Measurements from ENCODE around the gene PKP1. TPM values are rescaled to one million over a fixed set of nuclear protein-coding genes. Genes with fewer than 3 reads are reported as not detected.

The PKP1 gene
- total RNA-seq, 1 donor from 2014 or later, result not detected

DNA sequence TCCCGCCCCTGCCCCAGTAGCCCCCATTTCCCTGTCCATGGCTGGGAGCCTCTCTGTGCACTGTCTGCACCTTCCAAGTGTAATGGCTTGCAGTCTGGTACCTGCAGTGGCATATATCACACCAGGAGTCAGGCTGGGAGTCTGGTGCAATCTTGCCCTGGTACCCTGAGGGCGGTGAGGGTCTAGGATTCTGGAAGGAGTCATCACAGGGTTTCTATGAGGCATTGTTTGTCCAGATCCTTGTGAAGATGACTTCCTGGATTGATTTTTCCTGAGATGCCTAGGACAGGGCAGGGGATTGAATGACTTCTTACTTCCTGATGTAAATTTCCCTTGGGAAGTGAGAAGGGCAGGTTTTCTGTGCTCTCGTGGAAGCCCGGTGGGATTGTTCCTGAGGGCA lies 5.9 kb upstream of the PKP1 start:
- intact Hi-C loops (cut with micrococcal nuclease), result no loop called here
- no peaks in the 10 kb centered on the region for H3K9me3 Mint-ChIP-seq
- no peak overlapping the region for H3K27ac Mint-ChIP-seq
- DNase-seq (ENCODE audit: low spot score), result no peak
- H3K4me1 Mint-ChIP-seq (ENCODE audit: low read depth), result no peaks in the 10 kb centered on the region
- H3K4me3 Mint-ChIP-seq (ENCODE audit: low read depth), result no peak overlapping the region
- peaks cover 30% of the 10 kb centered on the region for H3K27me3 Mint-ChIP-seq (ENCODE audit: low read depth)
- H3K36me3 Mint-ChIP-seq (ENCODE audit: low read depth), result no peaks in the 10 kb centered on the region

DNA sequence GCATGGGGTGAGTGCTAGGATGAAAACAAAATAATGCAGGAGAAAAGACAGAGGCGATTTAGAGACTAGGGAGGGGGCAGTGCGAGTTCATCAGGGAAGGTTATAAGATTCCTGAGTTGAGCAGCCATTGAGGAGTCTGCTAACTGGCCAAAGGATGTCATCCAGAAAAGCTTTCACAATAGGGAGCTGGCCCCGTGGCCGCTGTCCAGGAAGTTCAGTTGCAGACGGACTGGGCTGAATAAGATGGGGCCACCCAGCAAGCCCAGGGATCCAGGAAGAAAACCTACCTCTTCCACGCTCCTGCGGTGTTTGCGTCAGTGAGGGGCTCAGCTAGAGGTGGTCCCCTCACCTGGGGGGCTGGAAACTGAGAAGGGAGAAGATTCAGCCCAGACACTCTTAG lies 4.0 kb upstream of the PKP1 start:
- no peak for DNase-seq (ENCODE audit: low spot score)
- Mint-ChIP-seq H3K36me3 (ENCODE audit: low read depth) (no peaks in the 10 kb centered on the region), H3K4me1 (ENCODE audit: low read depth) (no peaks in the 10 kb centered on the region), H3K27ac (no peak overlapping the region), H3K4me3 (ENCODE audit: low read depth) (no peak overlapping the region), H3K9me3 (no peaks in the 10 kb centered on the region), H3K27me3 (ENCODE audit: low read depth) (peaks cover 41% of the 10 kb centered on the region)
- intact Hi-C loops (cut with micrococcal nuclease), result no loop called here

GRCh38 chr1:201280884-201281283 lies 2.4 kb upstream of the PKP1 start:
- H3K4me3 Mint-ChIP-seq (ENCODE audit: low read depth), result no peak overlapping the region
- H3K9me3 Mint-ChIP-seq, result no peaks in the 10 kb centered on the region
- intact Hi-C loops (cut with micrococcal nuclease), result no loop called here
- H3K27me3 Mint-ChIP-seq (ENCODE audit: low read depth), result peaks cover 49% of the 10 kb centered on the region
- no peaks in the 10 kb centered on the region for H3K4me1 Mint-ChIP-seq (ENCODE audit: low read depth)
- H3K36me3 Mint-ChIP-seq (ENCODE audit: low read depth), result no peaks in the 10 kb centered on the region
- H3K27ac Mint-ChIP-seq, result no peak overlapping the region
- DNase-seq (ENCODE audit: low spot score), result no peak

DNA sequence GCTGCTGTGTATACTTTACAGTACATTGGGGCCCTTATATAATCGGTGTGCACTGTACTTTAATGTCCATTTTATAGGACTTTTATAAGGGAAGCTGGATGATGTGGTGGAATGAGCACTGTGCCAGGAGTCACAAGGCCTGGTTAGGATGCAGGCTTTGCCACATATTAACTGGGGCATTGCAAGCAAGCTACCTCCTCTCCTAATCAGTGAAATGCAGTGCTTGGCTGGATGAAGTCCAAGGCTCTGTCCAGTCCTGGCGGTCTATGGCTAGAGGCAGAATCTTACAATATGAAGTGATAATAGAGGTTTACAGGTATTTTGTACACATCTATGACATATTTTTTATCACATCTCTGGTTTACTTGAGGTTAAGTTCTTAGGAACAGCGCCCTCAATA lies 1.7 kb upstream of the PKP1 start:
- no peaks in the 10 kb centered on the region for H3K36me3 Mint-ChIP-seq (ENCODE audit: low read depth)
- DNase-seq (ENCODE audit: low spot score), result no peak
- intact Hi-C loops (cut with micrococcal nuclease), result no loop called here
- H3K27me3 Mint-ChIP-seq (ENCODE audit: low read depth), result peaks cover 50% of the 10 kb centered on the region
- H3K4me1 Mint-ChIP-seq (ENCODE audit: low read depth), result no peaks in the 10 kb centered on the region
- H3K27ac Mint-ChIP-seq, result no peak overlapping the region
- no peak overlapping the region for H3K4me3 Mint-ChIP-seq (ENCODE audit: low read depth)
- H3K9me3 Mint-ChIP-seq, result no peaks in the 10 kb centered on the region

GRCh38 chr1:201282216-201282615 lies 1.1 kb upstream of the PKP1 start:
- intact Hi-C loops (cut with micrococcal nuclease), result no loop called here
- no peak for DNase-seq (ENCODE audit: low spot score)
- no peaks in the 10 kb centered on the region for H3K9me3 Mint-ChIP-seq
- no peaks in the 10 kb centered on the region for H3K4me1 Mint-ChIP-seq (ENCODE audit: low read depth)
- no peaks in the 10 kb centered on the region for H3K36me3 Mint-ChIP-seq (ENCODE audit: low read depth)
- no peak overlapping the region for H3K27ac Mint-ChIP-seq
- peaks cover 55% of the 10 kb centered on the region for H3K27me3 Mint-ChIP-seq (ENCODE audit: low read depth)
- H3K4me3 Mint-ChIP-seq (ENCODE audit: low read depth), result no peak overlapping the region

DNA sequence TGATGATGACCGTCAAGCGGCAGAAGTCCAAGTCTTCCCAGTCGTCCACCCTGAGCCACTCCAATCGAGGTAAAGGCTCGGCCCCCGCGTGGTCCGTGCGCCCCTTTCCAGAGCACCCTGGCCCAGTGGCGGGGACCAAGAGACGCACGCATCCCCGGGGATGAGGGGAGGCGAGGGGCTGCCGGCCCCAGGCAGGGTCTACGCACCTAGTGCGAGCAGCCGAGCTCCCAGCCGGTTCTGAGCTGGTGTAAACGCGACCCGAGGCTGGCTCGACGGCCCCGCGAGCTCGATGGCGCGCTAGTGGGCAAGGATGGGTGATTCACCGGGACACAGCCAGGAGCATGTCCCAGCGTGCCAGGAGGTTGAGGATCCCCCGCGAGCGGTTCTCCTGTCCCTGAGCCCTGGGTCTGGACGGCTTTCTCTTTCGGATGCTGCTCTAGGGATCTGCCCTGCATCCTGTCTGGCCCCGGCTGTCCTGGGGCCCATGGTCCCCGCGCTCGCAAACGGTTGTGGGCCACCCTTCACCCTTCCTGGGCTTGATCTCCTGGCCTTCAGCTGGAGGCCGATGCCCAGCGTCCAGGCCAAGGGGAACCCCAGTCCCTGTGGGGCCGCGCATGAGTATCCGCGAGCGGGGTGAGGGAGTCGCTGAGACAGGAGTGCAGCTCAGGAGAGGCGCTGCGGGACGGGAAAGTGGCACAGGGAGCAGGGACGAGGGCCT lies 689 bp downstream of the PKP1 start:
- no peak overlapping the region for H3K27ac Mint-ChIP-seq
- no peaks in the 10 kb centered on the region for H3K36me3 Mint-ChIP-seq (ENCODE audit: low read depth)
- H3K4me1 Mint-ChIP-seq (ENCODE audit: low read depth), result no peaks in the 10 kb centered on the region
- H3K4me3 Mint-ChIP-seq (ENCODE audit: low read depth), result no peak overlapping the region
- H3K27me3 Mint-ChIP-seq (ENCODE audit: low read depth), result peaks cover 48% of the 10 kb centered on the region
- intact Hi-C loops (cut with micrococcal nuclease), result no loop called here
- no peaks in the 10 kb centered on the region for H3K9me3 Mint-ChIP-seq
- DNase-seq (ENCODE audit: low spot score), result no peak

- Mint-ChIP-seq H3K4me1 (ENCODE audit: low read depth) (no peaks in the 10 kb centered on the region), H3K27ac (no peak overlapping the region), H3K36me3 (ENCODE audit: low read depth) (no peaks in the 10 kb centered on the region), H3K27me3 (ENCODE audit: low read depth) (peaks cover 46% of the 10 kb centered on the region), H3K4me3 (ENCODE audit: low read depth) (no peak overlapping the region), H3K9me3 (no peaks in the 10 kb centered on the region)
- intact Hi-C loops (cut with micrococcal nuclease), result no loop called here
- no peak for DNase-seq (ENCODE audit: low spot score)
Measured at GRCh38 chr1:201284636-201285035, 1.3 kb downstream of the PKP1 start.

- Mint-ChIP-seq H3K36me3 (ENCODE audit: low read depth) (no peaks in the 10 kb centered on the region), H3K4me1 (ENCODE audit: low read depth) (no peaks in the 10 kb centered on the region), H3K9me3 (no peaks in the 10 kb centered on the region), H3K27me3 (ENCODE audit: low read depth) (peaks cover 39% of the 10 kb centered on the region), H3K4me3 (ENCODE audit: low read depth) (no peak overlapping the region), H3K27ac (no peak overlapping the region)
- DNase-seq (ENCODE audit: low spot score), result no peak
- intact Hi-C loops (cut with micrococcal nuclease), result no loop called here
Measured at GRCh38 chr1:201285846-201286245, 2.5 kb downstream of the PKP1 start.

DNA sequence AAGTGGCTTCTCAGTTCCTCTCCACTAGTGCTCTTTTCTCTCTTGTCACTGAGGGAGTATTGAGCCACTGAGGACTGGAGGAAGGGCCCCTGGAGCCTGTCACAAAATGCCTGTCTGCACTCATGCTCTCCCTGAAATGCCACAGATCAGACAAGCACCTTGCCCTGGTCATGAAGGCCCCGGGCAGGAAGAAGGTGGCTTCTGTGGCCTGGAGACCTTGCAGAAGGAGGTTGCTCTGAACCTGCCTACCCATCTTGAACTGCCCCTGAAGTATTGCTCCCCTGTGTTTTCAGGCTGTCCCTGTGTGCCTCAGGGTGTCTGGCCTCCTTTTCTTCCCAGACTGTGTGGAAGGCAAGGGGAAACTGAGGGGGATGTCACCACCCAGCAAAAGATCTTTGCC lies 3.1 kb downstream of the PKP1 start:
- no peak for DNase-seq (ENCODE audit: low spot score)
- no peak overlapping the region for H3K27ac Mint-ChIP-seq

DNA sequence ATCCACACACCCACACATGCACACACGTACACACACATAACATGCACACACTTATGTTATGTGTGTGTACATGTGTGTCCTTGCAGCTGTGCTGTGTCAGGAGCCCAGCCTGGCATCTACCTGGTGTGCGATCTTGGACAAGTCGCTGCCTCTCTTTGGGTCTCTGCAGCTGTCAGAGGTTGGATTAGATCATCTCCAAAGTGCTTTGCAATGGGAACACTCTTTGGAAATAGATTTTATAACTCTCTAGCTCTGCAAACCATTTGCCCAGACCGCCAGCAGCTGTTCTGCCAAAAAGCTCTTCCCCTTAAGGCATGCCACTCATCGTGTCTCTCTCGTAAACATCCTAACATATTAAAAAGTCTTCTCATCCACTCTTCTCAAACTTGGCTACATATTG lies 4.7 kb downstream of the PKP1 start:
- Mint-ChIP-seq H3K4me1 (ENCODE audit: low read depth) (no peaks in the 10 kb centered on the region), H3K27ac (no peak overlapping the region), H3K9me3 (no peaks in the 10 kb centered on the region), H3K27me3 (ENCODE audit: low read depth) (peaks cover 23% of the 10 kb centered on the region), H3K36me3 (ENCODE audit: low read depth) (no peaks in the 10 kb centered on the region), H3K4me3 (ENCODE audit: low read depth) (no peak overlapping the region)
- no peak for DNase-seq (ENCODE audit: low spot score)
- intact Hi-C loops (cut with micrococcal nuclease), result no loop called here

More for the DNA sequence above, 3.1 kb downstream of the PKP1 start:
- H3K4me1 Mint-ChIP-seq (ENCODE audit: low read depth), result no peaks in the 10 kb centered on the region
- H3K27me3 Mint-ChIP-seq (ENCODE audit: low read depth), result peaks cover 36% of the 10 kb centered on the region
- H3K4me3 Mint-ChIP-seq (ENCODE audit: low read depth), result no peak overlapping the region
- H3K36me3 Mint-ChIP-seq (ENCODE audit: low read depth), result no peaks in the 10 kb centered on the region
- intact Hi-C loops (cut with micrococcal nuclease), result no loop called here
- no peaks in the 10 kb centered on the region for H3K9me3 Mint-ChIP-seq

DNA sequence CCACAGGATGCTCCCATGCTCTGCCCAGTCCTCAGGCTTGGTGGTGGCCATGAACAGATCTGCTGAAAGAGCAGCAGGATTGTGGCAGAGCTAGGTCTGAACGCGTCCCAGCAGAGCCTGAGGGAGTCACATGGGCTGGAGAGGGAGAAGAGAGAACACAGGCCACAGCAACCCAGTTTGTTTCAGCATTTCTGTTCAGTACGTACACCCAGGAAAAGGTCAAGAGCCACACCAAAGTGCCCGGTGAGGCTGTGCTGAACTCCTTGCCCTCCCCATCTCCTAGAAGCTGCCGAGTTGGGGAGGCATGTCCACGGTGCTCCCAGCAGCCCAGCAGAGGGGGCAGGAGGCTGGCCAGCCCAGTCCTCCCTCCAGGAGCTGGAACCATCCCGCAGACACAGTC lies 5.5 kb downstream of the PKP1 start:
- Mint-ChIP-seq H3K4me1 (ENCODE audit: low read depth) (no peaks in the 10 kb centered on the region), H3K9me3 (no peaks in the 10 kb centered on the region), H3K36me3 (ENCODE audit: low read depth) (no peaks in the 10 kb centered on the region), H3K4me3 (ENCODE audit: low read depth) (no peak overlapping the region), H3K27me3 (ENCODE audit: low read depth) (peaks cover 16% of the 10 kb centered on the region), H3K27ac (no peak overlapping the region)
- intact Hi-C loops (cut with micrococcal nuclease), result no loop called here
- DNase-seq (ENCODE audit: low spot score), result no peak

GRCh38 chr1:201290551-201290950 lies 7.2 kb downstream of the PKP1 start:
- intact Hi-C loops (cut with micrococcal nuclease), result no loop called here
- Mint-ChIP-seq H3K9me3 (no peaks in the 10 kb centered on the region), H3K4me1 (ENCODE audit: low read depth) (no peaks in the 10 kb centered on the region), H3K36me3 (ENCODE audit: low read depth) (no peaks in the 10 kb centered on the region), H3K27me3 (ENCODE audit: low read depth) (peaks cover 16% of the 10 kb centered on the region), H3K27ac (no peak overlapping the region), H3K4me3 (ENCODE audit: low read depth) (no peak overlapping the region)
- DNase-seq (ENCODE audit: low spot score), result no peak

DNA sequence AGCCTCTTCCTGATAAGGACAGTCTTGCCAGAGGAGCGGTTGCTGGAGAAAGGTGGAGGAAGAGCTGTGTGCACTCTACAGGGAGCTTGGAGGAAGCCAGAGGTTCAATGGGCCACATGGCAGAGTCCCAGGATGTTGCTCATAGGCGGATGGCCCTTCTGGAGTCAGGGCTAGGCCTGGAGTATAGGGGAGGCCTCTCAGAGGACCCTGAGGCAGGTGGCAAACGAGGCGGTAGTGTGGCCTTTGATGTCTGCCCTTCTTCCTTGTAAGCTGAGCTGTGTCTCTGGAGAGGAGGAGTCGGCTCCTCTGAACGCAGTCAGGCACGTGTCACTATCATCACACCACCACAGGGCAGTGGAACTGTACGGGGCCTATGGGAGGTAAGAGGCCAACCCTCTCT lies 8.6 kb downstream of the PKP1 start:
- no peaks in the 10 kb centered on the region for H3K4me1 Mint-ChIP-seq (ENCODE audit: low read depth)
- DNase-seq (ENCODE audit: low spot score), result no peak
- H3K4me3 Mint-ChIP-seq (ENCODE audit: low read depth), result no peak overlapping the region
- no peak overlapping the region for H3K27ac Mint-ChIP-seq
- intact Hi-C loops (cut with micrococcal nuclease), result no loop called here
- H3K27me3 Mint-ChIP-seq (ENCODE audit: low read depth), result peaks cover 14% of the 10 kb centered on the region
- H3K9me3 Mint-ChIP-seq, result no peaks in the 10 kb centered on the region
- no peaks in the 10 kb centered on the region for H3K36me3 Mint-ChIP-seq (ENCODE audit: low read depth)

DNA sequence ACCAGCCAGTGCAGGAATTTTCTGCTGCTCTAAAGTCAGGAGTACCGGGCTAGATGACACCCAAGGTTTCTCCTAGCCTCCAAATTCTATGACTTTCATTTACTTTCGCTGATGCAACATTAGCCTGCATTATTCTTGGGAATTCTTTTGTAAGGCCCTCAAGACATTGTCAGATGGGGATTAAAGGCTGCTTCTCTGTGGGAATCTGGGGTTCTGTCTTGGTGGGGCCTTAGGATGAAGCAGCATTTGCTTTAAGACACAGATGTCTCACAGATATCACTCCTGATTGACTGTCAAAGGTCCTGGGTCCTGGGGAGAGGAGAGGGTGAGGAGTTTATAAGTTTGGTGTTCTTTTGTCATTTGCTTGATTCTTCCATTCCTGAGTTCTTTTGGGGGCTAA lies 11.6 kb downstream of the PKP1 start:
- intact Hi-C loops (cut with micrococcal nuclease), result no loop called here
- Mint-ChIP-seq H3K27me3 (ENCODE audit: low read depth) (peaks cover 16% of the 10 kb centered on the region), H3K9me3 (no peaks in the 10 kb centered on the region), H3K4me3 (ENCODE audit: low read depth) (no peak overlapping the region), H3K36me3 (ENCODE audit: low read depth) (no peaks in the 10 kb centered on the region), H3K4me1 (ENCODE audit: low read depth) (no peaks in the 10 kb centered on the region), H3K27ac (no peak overlapping the region)
- no peak for DNase-seq (ENCODE audit: low spot score)

Measured in activated T-helper 2 cell treated with anti-CD3 and anti-CD28 coated beads, Interferon-gamma antibody, Interleukin-2, Interleukin-4, amounts not matched to agents 10 μg/mL and 5 μg/mL and 100 μg/mL, durations not matched to agents 14 hours and 24 hours and 36 hours (primary cell).